Urinary bladder (tissue), 4 donors: Measurements from ENCODE around the gene OLA1. TPM values are rescaled to one million over a fixed set of nuclear protein-coding genes. Genes with fewer than 3 reads are reported as not detected.
A peak's percentile ranks its signal among the peaks of the same experiment; 100 is the strongest.

Experiments used
- DNase-seq: peaks from one replicate; pipeline ENCODE4 v3.0.0-alpha.2; 2015; ENCODE audit errors: extremely low spot score
- H3K27ac ChIP-seq: one replicate; pipeline ENCODE4 v1.5.1; 2013; ENCODE audit warnings: low read depth, mild to moderate bottlenecking, moderate library complexity
- H3K36me3 ChIP-seq: one replicate; pipeline ENCODE4 v1.6.1; 2013; ENCODE audit warnings: mild to moderate bottlenecking, moderate library complexity; ENCODE audit not compliant: insufficient read depth
- H3K4me1 ChIP-seq: one replicate; pipeline ENCODE4 v1.6.1; 2013; ENCODE audit warnings: mild to moderate bottlenecking, moderate library complexity; ENCODE audit not compliant: insufficient read depth
- H3K4me3 ChIP-seq: one replicate; pipeline ENCODE4 v1.5.1; 2013; ENCODE audit warnings: low read depth, low read length
- WGBS: extraction: QIAGEN DNeasy Blood & Tissue Kit; methylation state at CpG from one replicate; pipeline ENCODE4 v1.1.7; 2013; 5-methylcytosine and 5-hydroxymethylcytosine counted together
- polyA plus RNA-seq: library from polyadenylated mRNA; stranded (reverse); fragments of 200-250 nt; gene quantifications from one replicate; pipeline ENCODE4 v1.2.3, GENCODE V29; 2013
- total RNA-seq: library from RNA; depleted of rRNA; stranded (reverse); fragments of >200 nt; gene quantifications from one replicate; pipeline ENCODE4 v1.2.3, GENCODE V29; 2014
- donor health status: healthy with polysubstance abuse.
- donor health status: healthy.

Gene OLA1
- total and polyA plus RNA-seq, 2 donors, result 51.1 to 68.3 TPM

DNA sequence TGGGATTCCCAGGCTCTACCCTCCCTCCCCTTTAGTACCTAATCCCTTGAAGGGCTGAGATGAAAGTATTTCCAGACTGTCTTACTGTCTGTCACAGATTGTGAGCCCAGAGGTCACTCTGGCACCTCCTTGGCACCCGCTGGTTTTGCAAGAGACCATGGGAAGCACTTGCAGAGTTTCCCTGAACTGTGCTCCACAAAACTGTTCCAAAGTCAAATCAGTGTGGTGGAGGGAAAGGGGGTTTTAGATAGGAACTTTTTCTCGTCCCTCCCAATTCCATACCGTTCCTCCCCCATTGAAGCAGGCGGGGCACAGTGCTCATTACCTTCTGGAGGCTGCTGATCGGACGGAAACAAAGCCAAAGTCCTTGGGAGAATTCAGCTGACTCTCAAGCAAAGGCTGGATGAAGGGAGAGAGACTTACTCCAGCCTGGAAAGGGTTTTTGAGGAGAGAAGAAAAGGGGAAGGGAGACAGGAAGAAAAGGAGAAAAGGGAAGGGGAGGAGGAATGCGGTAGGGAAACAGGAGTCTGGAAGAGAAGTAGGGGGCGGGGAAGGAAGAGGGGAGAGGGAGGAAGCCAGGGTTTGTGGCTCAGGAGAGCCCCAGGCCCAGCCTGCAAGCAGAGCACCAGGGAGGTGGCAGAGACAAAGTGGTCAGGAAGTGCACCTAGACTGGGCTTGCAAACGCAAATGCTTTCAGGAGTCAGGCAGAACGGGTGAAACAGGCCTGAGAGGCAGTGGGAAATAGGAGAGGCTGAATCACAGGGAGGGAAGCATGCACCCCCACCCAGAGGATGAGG is 194.8 kb downstream of the OLA1 start:
- Histone ChIP-seq H3K36me3 (no peaks in the 10 kb centered on the region), H3K27ac (peak overlapping the region; percentile 62), H3K4me3 (no peak overlapping the region), H3K4me1 (no peaks in the 10 kb centered on the region)
- 49% methylated on average over 10 of the region's 10 CpGs for WGBS
- DNase-seq, result no peak

DNA sequence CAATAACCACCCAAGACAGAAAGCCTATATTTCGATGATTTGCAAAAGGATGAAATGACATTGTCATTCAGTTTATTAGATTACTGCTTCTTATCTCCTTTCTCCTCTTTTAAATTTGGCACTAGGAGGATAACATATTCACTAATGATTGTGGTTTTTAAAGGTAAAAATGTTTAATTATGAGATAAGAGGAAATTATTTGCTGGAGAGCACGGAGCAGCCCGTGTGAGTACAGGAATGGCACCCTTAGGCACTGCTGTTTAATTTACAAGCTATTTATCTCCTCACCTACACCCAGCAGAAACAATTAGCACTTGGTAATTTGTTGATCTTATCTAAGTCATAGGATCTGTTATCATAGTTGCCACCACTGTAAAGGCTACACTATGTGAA is 195.8 kb downstream of the OLA1 start:
- H3K27ac ChIP-seq, result peak overlapping the region; percentile 52
- no peak for DNase-seq
- H3K4me3 ChIP-seq, result no peak overlapping the region
- H3K36me3 ChIP-seq, result no peaks in the 10 kb centered on the region
- H3K4me1 ChIP-seq, result no peaks in the 10 kb centered on the region
- 46% methylated on average over 3 of the region's 3 CpGs for WGBS

GRCh38 chr2:174051741-174052583 is 196.4 kb downstream of the OLA1 start:
- H3K4me3 ChIP-seq, result no peak overlapping the region
- H3K36me3 ChIP-seq, result no peaks in the 10 kb centered on the region
- no peaks in the 10 kb centered on the region for H3K4me1 ChIP-seq
- DNase-seq, result peak; percentile 58
- WGBS, result 28% methylated on average over 13 of the region's 13 CpGs
- peak overlapping the region; percentile 52 for H3K27ac ChIP-seq

- no peaks in the 10 kb centered on the region for H3K4me1 ChIP-seq
- no peak overlapping the region for H3K27ac ChIP-seq
- no peaks in the 10 kb centered on the region for H3K36me3 ChIP-seq
- no peak for DNase-seq
- 91% methylated on average over 4 of the region's 4 CpGs for WGBS
- H3K4me3 ChIP-seq, result no peak overlapping the region
Measured at GRCh38 chr2:174051068-174051467, 197.3 kb downstream of the OLA1 start.

DNA sequence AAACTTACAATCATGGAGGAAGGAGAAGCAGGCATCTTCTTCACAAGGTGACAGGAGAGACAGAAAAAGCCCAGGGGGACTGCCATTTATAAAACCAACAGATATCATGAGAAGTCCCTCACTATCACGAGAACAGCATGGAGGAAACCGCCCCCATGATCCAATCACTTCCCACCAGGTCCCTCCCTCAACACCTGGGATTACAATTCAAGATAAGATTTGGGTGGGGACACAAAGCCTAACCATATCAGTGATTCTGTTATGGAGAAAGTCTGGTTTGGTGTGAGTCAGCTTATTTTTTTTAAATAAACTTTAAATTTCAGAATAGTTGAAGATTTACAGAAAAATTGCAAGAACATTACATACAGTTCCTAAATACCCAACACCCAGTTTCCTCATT is 198.4 kb downstream of the OLA1 start:
- 70% methylated on average over 2 of the region's 2 CpGs for WGBS
- Histone ChIP-seq H3K4me3 (no peak overlapping the region), H3K4me1 (no peaks in the 10 kb centered on the region), H3K27ac (no peak overlapping the region), H3K36me3 (no peaks in the 10 kb centered on the region)
- no peak for DNase-seq

DNA sequence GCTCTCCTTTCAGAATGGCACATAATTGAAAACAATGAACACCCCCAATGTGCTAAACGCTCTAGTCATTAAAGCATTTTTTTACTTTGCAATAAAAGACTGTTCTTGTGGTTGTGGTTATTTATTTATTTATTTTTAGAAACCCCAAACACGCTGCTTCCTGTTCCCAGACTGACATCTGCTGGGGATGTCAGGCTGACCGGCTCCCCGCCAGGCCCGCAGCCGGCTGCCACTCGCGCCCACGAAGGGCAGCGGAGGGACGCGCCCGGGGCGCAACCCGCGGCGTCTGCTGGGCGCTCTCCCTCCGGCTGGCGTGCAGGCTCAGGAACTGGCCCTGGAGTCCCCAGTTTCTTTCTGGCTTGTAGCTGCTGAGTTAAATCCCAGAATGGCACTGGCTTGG is 200.1 kb downstream of the OLA1 start:
- no peak overlapping the region for H3K4me3 ChIP-seq
- no peak overlapping the region for H3K27ac ChIP-seq
- H3K4me1 ChIP-seq, result no peaks in the 10 kb centered on the region
- no peak for DNase-seq
- no peaks in the 10 kb centered on the region for H3K36me3 ChIP-seq
- 91% methylated on average over 20 of the region's 20 CpGs for WGBS

GRCh38 chr2:174047746-174048145 is 200.6 kb downstream of the OLA1 start:
- Histone ChIP-seq H3K4me3 (no peak overlapping the region), H3K27ac (no peak overlapping the region), H3K36me3 (no peaks in the 10 kb centered on the region), H3K4me1 (no peaks in the 10 kb centered on the region)
- WGBS, result 93% methylated on average over 9 of the region's 9 CpGs
- DNase-seq, result no peak

DNA sequence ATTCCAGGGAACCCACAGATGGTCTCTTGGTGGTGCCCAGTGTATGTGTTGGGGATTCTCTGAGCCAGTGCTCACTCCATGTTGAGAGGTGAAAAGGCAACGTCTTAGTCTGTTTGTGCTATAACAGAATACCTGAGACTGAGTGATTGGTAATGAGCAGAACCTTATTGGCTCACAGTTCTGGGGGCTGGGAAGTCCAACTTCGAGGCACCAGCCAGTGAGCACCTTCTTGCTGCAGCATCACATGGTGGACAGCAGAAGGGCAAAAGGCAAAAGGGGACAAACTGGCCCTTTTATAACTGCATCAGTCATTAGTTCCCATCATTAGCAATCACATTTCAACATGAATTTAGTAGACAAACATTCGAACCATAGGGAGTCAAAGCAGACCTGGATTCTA is 202.2 kb downstream of the OLA1 start:
- no peaks in the 10 kb centered on the region for H3K36me3 ChIP-seq
- H3K27ac ChIP-seq, result no peak overlapping the region
- DNase-seq, result no peak
- no peak overlapping the region for H3K4me3 ChIP-seq
- no peaks in the 10 kb centered on the region for H3K4me1 ChIP-seq
- 88% methylated on average over 3 of the region's 3 CpGs for whole genome bisulfite sequencing

GRCh38 chr2:174044556-174044955 is 203.8 kb downstream of the OLA1 start:
- no peak overlapping the region for H3K4me3 ChIP-seq
- no peak for DNase-seq
- no peak overlapping the region for H3K27ac ChIP-seq
- WGBS, result 87% methylated on average over 3 of the region's 3 CpGs
- H3K36me3 ChIP-seq, result no peaks in the 10 kb centered on the region
- no peaks in the 10 kb centered on the region for H3K4me1 ChIP-seq

DNA sequence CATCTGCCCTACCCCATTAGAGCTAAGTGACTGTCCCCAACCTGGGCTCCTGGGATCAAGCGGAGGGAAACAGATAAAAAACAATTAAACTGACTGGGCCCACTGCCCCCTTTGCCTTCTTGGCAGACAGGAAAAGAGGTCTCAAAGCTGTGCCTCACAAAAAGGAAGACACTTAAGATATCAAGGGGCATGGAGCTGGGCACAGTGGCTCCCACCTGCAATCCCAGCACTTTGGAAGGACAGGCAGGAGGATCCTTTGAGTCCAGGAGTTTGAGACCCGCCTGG is 208.0 kb downstream of the OLA1 start:
- H3K4me1 ChIP-seq, result no peaks in the 10 kb centered on the region
- no peak for DNase-seq
- 96% methylated on average over 2 of the region's 2 CpGs for WGBS
- no peaks in the 10 kb centered on the region for H3K36me3 ChIP-seq
- no peak overlapping the region for H3K27ac ChIP-seq
- H3K4me3 ChIP-seq, result no peak overlapping the region

GRCh38 chr2:174039551-174040416 is 208.5 kb downstream of the OLA1 start:
- Histone ChIP-seq H3K4me1 (no peaks in the 10 kb centered on the region), H3K27ac (peak overlapping the region; percentile 88), H3K4me3 (no peak overlapping the region), H3K36me3 (no peaks in the 10 kb centered on the region)
- 24% methylated on average over 16 of the region's 16 CpGs for WGBS
- peak; percentile 85 for DNase-seq

- DNase-seq, result no peak
- Histone ChIP-seq H3K4me1 (no peaks in the 10 kb centered on the region), H3K36me3 (no peaks in the 10 kb centered on the region), H3K4me3 (no peak overlapping the region), H3K27ac (no peak overlapping the region)
- whole genome bisulfite sequencing, result 87% methylated on average over 2 of the region's 2 CpGs
Measured at GRCh38 chr2:174038462-174038861, 209.9 kb downstream of the OLA1 start.

DNA sequence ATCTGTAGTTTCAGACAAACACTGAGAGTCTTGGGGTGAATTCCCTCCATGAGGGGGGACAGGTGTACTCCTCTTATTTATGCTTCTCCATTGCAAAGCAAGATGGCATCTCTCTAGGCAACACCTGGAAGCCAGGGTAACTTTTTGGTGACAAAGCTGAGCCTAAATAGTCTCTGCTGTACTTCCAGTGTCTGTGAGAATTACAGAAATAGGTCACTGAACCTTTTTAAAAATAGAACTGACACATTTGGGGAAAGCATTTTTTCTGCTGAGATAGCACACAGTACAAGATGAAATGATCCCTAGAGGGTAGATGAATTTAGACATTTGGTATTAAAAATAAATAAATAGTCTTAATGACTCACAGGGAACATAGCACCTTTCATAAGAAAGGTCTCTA is 211.5 kb downstream of the OLA1 start:
- no peak overlapping the region for H3K4me3 ChIP-seq
- H3K27ac ChIP-seq, result no peak overlapping the region
- DNase-seq, result no peak

More for the DNA sequence above, 211.5 kb downstream of the OLA1 start:
- H3K36me3 ChIP-seq, result no peaks in the 10 kb centered on the region
- no peaks in the 10 kb centered on the region for H3K4me1 ChIP-seq
